IPS-18a (cell line): ENCODE results near the gene ABCC10.
"Not testable (repeated sequence)": the region's sequence is repeated elsewhere in the genome, so short reads cannot be mapped to it uniquely, and the experiment has no call there.

Experiments used
- H3K27ac ChIP-seq: one replicate; pipeline ENCODE4 v1.5.1; 2013; ENCODE audit warnings: low read length
- H3K27me3 ChIP-seq: one replicate; pipeline ENCODE4 v1.6.1; 2013; ENCODE audit warnings: mild to moderate bottlenecking, low read length; ENCODE audit not compliant: control insufficient read depth, insufficient read depth
- H3K36me3 ChIP-seq: one replicate; pipeline ENCODE4 v1.6.1; 2013; ENCODE audit warnings: low read depth, low read length; ENCODE audit not compliant: control insufficient read depth
- H3K4me1 ChIP-seq: one replicate; pipeline ENCODE4 v1.6.1; 2013; ENCODE audit warnings: low read depth, low read length; ENCODE audit not compliant: control insufficient read depth
- H3K4me3 ChIP-seq: one replicate; pipeline ENCODE4 v1.5.1; 2013; ENCODE audit warnings: low read length
- H3K9ac ChIP-seq: one replicate; pipeline ENCODE4 v1.6.1; 2013; ENCODE audit warnings: mild to moderate bottlenecking, low read length, moderate library complexity
- H3K9me3 ChIP-seq: one replicate; pipeline ENCODE4 v1.6.1; 2013; ENCODE audit warnings: low read depth, low read length; ENCODE audit not compliant: control insufficient read depth

The ABCC10 gene

DNA sequence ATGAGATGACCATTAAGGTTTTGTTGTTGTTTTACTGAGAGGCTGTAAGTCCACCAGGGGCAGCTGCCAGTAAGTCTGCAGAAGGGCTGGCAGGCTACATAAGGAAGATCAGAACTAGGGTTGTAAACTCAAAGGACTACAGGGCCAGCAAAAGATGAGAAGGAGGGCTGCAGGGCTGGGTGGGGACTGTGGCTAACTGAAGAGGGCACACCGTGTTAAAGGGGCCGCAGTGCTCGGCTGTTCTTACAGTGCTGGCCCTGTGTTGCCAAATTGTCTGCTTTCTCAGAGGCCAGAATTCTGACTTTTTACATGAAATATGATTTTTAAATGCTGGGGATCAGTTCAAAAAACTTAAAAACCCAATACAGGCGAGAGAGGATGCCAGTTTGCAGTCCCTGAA is 32.4 kb upstream of the ABCC10 start:
- H3K4me1 ChIP-seq: peaks cover 3% of the 10 kb centered on the region
- H3K9ac ChIP-seq: no peak overlapping the region
- no peaks in the 10 kb centered on the region for H3K27me3 ChIP-seq
- no peak overlapping the region for H3K27ac ChIP-seq
- H3K9me3 ChIP-seq: no peaks in the 10 kb centered on the region
- H3K4me3 ChIP-seq: no peak overlapping the region
- H3K36me3 ChIP-seq: no peaks in the 10 kb centered on the region

- H3K27me3 ChIP-seq: no peaks in the 10 kb centered on the region
- no peak overlapping the region for H3K9ac ChIP-seq
- H3K4me1 ChIP-seq: peaks cover 3% of the 10 kb centered on the region
- H3K36me3 ChIP-seq: no peaks in the 10 kb centered on the region
- no peak overlapping the region for H3K4me3 ChIP-seq
- no peak overlapping the region for H3K27ac ChIP-seq
- no peaks in the 10 kb centered on the region for H3K9me3 ChIP-seq
Observed at GRCh38 chr6:43395776-43396175, 31.6 kb upstream of the ABCC10 start.

- Histone ChIP-seq H3K9me3 (no peaks in the 10 kb centered on the region), H3K36me3 (no peaks in the 10 kb centered on the region), H3K9ac (no peak overlapping the region), H3K27ac (no peak overlapping the region), H3K27me3 (no peaks in the 10 kb centered on the region), H3K4me1 (peaks cover 3% of the 10 kb centered on the region), H3K4me3 (no peak overlapping the region)
Observed at GRCh38 chr6:43396408-43397149, 30.8 kb upstream of the ABCC10 start.

DNA sequence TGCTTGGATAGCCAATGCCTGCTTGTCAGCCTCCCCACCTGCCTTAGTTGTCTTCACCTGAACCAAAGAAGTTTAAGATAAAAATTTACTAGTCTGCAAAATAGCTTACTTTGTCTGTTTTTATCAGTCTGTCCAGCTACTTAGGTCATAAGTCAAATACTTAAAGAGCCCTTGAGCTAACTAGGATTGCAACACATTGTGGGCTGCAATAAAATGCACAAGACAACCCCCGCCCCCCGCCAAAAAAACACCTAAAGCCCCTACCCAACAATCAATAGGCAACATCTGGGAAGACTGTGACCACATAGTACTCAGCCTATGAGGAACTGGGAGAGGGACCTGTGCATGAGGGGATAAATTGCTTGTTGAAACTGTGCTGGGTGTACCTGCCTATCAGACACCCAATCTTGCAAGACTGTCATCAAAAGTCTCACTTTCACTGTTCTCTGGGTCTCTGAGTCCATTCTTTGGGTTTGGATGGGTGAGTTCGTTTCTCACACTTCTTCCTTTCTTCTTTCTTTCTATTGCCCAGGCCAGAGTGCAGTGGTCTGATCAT is 27.3 kb upstream of the ABCC10 start:
- no peaks in the 10 kb centered on the region for H3K27me3 ChIP-seq
- H3K4me3 ChIP-seq: no peak overlapping the region
- no peaks in the 10 kb centered on the region for H3K36me3 ChIP-seq
- no peak overlapping the region for H3K27ac ChIP-seq
- no peaks in the 10 kb centered on the region for H3K9me3 ChIP-seq
- peaks cover 3% of the 10 kb centered on the region for H3K4me1 ChIP-seq
- H3K9ac ChIP-seq: no peak overlapping the region

DNA sequence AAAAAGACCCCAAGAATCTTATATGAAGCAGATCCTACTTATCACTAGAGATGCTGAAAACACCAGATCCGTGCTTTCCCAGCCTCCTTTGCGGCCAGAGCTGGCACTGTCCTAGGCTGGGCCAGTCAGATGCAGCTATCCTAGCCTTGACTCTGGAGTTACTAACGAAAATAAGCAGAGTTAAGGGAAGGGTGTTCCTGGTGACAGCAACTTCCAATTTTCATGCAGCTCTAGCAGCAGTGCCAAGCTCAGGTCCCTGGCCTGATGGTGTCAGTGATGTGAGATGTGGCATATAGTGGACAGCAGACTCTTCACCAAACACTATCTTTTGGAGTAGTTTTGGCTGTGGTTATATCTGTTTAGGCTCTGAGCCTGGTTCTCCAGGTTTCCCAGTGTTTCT is 25.6 kb upstream of the ABCC10 start:
- Histone ChIP-seq H3K4me1 (no peaks in the 10 kb centered on the region), H3K27ac (no peak overlapping the region), H3K36me3 (no peaks in the 10 kb centered on the region), H3K4me3 (no peak overlapping the region), H3K27me3 (no peaks in the 10 kb centered on the region), H3K9me3 (no peaks in the 10 kb centered on the region), H3K9ac (no peak overlapping the region)

DNA sequence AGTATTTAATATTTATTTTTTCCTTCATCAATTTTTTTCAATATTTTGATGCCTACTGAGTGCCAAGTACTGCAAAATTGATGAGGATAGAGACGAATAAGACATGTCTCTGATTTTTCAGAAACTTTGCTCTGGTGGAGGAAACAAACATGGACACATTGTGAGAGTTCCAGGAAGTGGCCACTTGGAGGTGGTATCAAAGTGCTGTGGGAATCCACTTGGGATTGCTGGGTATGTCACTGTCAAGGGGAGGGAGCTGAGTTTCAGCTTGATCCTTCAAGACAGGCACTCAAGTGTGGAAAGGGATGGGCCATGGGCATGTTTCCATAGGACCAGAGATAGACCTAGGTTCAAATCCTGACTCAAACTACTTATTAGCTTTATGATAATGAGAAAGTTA is 24.5 kb upstream of the ABCC10 start:
- Histone ChIP-seq H3K4me3 (no peak overlapping the region), H3K9me3 (no peaks in the 10 kb centered on the region), H3K9ac (no peak overlapping the region), H3K4me1 (no peaks in the 10 kb centered on the region), H3K27ac (no peak overlapping the region), H3K27me3 (no peaks in the 10 kb centered on the region), H3K36me3 (no peaks in the 10 kb centered on the region)

GRCh38 chr6:43405354-43405753 is 22.0 kb upstream of the ABCC10 start:
- Histone ChIP-seq H3K27ac (no peak overlapping the region), H3K4me3 (no peak overlapping the region), H3K36me3 (no peaks in the 10 kb centered on the region), H3K9ac (no peak overlapping the region), H3K27me3 (no peaks in the 10 kb centered on the region), H3K4me1 (no peaks in the 10 kb centered on the region), H3K9me3 (no peaks in the 10 kb centered on the region)

- H3K27me3 ChIP-seq: no peaks in the 10 kb centered on the region
Observed at GRCh38 chr6:43407296-43407695, 20.0 kb upstream of the ABCC10 start.

DNA sequence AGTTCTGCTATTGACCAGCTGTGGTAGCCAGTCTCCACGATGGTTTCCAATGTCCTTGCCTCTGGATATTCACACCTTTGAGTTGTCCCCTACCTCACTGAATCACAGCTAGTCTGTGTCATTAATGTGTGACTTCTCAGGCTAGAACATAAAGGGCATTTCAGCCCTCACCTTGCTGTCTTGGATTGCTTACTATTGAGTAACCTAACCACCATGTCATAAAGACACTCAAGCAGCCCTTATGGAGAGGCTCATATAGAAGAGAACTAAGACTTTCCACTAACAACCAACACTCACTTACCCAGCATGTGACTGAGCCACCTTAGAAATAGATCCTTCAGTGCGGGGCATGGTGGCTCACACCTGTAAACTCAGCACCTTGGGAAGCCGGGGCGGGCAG is 19.1 kb upstream of the ABCC10 start:
- no peak overlapping the region for H3K27ac ChIP-seq
- H3K9ac ChIP-seq: no peak overlapping the region
- H3K4me1 ChIP-seq: no peaks in the 10 kb centered on the region
- no peaks in the 10 kb centered on the region for H3K27me3 ChIP-seq
- H3K4me3 ChIP-seq: no peak overlapping the region
- H3K9me3 ChIP-seq: no peaks in the 10 kb centered on the region
- no peaks in the 10 kb centered on the region for H3K36me3 ChIP-seq

More at GRCh38 chr6:43407296-43407695, 20.0 kb upstream of the ABCC10 start:
- Histone ChIP-seq H3K4me3 (no peak overlapping the region), H3K27ac (no peak overlapping the region), H3K9ac (no peak overlapping the region), H3K4me1 (no peaks in the 10 kb centered on the region), H3K36me3 (no peaks in the 10 kb centered on the region), H3K9me3 (no peaks in the 10 kb centered on the region)

GRCh38 chr6:43410776-43411175 is 16.6 kb upstream of the ABCC10 start:
- H3K4me3 ChIP-seq, H3K9ac ChIP-seq, H3K27me3 ChIP-seq, H3K4me1 ChIP-seq, H3K27ac ChIP-seq, H3K36me3 ChIP-seq, H3K9me3 ChIP-seq: not testable (repeated sequence)

DNA sequence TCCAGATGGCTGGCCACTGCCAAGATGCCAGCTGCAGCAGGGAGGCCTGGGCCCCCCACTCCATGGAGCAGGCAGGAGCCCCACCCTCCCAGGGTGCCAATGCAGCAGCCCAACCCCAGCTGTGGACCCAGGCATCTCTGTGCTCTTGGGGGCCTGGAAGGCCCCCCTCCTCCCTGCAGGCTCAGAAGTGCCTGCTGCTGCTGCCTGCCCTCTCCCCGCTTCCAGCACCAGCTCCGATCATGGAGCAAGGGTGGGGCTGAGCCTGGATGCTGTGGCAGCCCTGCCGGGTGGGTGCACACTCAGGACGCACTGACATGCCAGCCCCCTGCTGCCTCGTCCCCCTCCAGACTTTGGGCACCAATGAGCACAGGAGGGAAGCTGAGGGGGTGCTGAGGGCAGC is 14.8 kb upstream of the ABCC10 start:
- H3K27ac ChIP-seq: no peak overlapping the region
- no peak overlapping the region for H3K4me3 ChIP-seq
- H3K9ac ChIP-seq: no peak overlapping the region
- H3K27me3 ChIP-seq: peaks cover 4% of the 10 kb centered on the region
- H3K36me3 ChIP-seq: no peaks in the 10 kb centered on the region
- no peaks in the 10 kb centered on the region for H3K4me1 ChIP-seq
- H3K9me3 ChIP-seq: no peaks in the 10 kb centered on the region

GRCh38 chr6:43413002-43413401 is 14.3 kb upstream of the ABCC10 start:
- Histone ChIP-seq H3K4me3 (no peak overlapping the region), H3K27me3 (peaks cover 9% of the 10 kb centered on the region), H3K4me1 (no peaks in the 10 kb centered on the region), H3K9ac (no peak overlapping the region), H3K9me3 (no peaks in the 10 kb centered on the region), H3K27ac (no peak overlapping the region), H3K36me3 (no peaks in the 10 kb centered on the region)
